Midbrain (tissue), 1 donor: ENCODE data around the gene TBL3.

Experiments used
- DNase-seq: peaks from one replicate; lab custom pipeline; 2025; lab: John Stamatoyannopoulos, UW

TBL3 gene

DNA sequence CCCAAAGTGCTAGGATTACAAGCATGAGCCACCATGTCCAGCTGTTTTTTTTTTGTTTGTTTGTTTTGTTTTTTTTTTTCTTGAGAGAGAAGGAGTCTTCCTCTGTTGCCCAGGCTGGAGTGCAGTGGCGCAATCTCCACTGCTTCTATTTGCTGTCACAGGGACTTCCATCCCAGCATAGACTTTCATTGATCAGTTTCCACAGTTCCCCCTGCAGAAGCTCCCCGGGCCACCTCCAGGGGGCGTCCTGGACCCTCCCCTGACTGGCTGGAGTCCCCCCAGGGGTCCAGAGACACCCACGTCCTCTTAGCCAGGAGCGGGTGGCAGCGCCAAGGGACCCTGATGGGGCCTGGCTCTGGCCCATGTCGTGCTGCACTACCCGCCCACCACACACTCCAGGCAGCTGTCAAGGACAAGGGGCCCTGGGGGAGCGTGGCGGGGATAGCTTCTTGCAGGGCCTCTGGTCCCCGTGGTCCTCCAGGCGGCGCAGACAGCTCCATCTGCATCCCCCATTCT is 44.6 kb downstream of the TBL3 start:
- no peak for DNase-seq

DNA sequence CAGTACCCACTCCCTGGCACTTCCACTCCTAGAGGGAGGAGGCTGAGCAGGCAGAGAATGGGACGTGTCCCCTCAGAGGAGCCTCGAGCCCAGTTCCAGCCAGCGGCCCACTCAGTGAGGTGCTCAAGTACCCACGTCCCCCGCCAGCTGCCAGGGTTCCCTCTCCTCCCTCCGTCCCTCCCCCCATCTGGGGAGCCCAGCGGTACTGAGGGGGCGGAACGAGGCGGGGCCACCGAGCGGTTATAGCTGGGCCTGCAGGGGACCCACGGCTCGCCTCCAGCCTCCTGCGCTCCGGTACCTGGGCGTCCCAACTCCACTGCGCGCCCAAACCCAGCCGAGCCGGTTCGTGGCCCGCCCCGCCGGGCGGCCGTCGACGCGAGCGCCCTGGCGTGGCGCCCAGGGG is 47.7 kb downstream of the TBL3 start, which contains the start of gene NPW:
Gene NPW (plus strand): TSS at position 268 of the 403 bp plus-strand sequence.
- DNase-seq: no peak

DNA sequence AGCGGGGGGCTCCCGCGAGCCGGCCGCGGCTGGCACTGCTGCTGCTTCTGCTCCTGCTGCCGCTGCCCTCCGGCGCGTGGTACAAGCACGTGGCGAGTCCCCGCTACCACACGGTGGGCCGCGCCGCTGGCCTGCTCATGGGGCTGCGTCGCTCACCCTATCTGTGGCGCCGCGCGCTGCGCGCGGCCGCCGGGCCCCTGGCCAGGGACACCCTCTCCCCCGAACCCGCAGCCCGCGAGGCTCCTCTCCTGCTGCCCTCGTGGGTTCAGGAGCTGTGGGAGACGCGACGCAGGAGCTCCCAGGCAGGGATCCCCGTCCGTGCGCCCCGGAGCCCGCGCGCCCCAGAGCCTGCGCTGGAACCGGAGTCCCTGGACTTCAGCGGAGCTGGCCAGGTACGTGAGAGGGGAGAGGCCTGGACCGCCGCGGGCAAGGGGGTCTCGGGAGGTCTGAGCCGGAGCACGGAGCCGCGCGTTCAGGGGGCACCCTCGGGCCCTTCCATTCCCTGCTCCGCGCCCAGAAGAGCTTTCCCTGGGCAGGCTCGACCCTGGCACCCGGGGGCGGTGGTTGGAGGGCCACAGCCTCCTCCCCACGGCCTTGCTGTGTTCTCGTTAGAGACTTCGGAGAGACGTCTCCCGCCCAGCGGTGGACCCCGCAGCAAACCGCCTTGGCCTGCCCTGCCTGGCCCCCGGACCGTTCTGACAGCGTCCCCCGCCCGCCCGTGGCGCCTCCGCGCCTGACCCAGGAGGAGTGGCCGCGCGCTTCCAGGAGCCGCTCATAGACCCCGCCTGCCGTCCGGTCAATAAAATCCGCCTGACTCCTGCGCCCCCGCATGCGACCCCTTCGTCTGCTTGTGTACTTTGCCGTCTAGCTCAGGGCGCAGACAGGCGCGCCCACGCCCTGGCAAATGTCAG is 48.3 kb downstream of the TBL3 start:
- no peak for DNase-seq

- DNase-seq: no peak
These were observed 50.9 kb downstream of the TBL3 start for GRCh38 chr16:2022723-2023091.

- peak; percentile 92 for DNase-seq
These were observed 51.5 kb downstream of the TBL3 start for GRCh38 chr16:2023092-2024031.

GRCh38 chr16:2024032-2024420 is 52.2 kb downstream of the TBL3 start:
- no peak for DNase-seq

- DNase-seq: no peak
These were observed 53.4 kb downstream of the TBL3 start for GRCh38 chr16:2025251-2025650.

DNA sequence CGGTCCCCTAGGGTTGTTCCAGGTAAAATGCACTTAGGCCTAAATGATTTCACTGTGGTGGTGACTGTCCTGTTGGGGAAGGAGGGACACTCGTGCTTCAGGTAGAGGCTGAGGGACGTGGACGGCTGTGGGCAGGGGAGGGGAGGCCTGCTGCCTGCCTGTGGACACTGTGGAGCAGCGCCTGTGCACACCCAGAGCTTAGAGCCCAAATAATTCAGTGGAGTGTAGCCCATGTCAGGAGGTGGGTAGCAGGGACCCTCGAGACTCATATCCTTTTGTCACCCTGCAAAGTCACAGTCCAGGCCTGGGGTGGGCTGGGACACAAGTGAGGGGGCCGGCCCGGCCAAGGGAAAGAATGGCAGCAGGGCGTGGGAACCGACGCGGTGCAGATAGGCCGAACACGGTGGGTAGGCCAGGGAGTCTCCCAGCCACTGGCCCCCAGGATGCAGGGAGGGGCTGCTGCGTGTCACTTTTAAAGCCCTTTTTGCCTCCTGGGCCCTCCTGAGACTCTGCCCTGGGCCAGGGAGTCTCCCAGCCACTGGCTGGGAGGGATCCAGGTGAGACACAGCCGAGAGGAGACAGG is 54.1 kb downstream of the TBL3 start:
- DNase-seq: no peak

GRCh38 chr16:2026461-2027023 is 54.7 kb downstream of the TBL3 start, which contains the start of gene NHERF2:
NHERF2 (plus strand) TSS chr16:2026902; CDS start chr16:2027006, 104 bp downstream.
- DNase-seq: no peak

GRCh38 chr16:2027024-2028010 is 55.5 kb downstream of the TBL3 start:
- no peak for DNase-seq

DNA sequence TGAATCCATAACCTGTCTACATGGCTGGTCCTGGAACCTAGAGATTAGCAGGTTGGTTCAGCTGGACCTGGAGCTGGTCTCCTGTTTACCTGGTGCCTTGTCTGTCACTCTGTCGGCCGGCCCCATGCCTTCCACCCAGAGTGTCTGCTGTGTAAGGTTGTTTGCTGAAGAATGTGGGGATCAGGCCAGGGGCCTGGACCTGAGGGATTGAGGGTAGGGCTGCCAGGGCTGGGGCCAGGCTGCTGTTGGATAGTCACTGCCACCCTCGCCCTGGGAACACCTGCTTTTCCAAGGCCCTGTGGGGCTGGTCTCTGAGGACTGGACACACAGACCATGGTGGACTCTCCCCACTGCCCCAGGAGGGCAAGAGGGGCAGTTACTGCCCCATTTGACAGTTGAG is 56.3 kb downstream of the TBL3 start:
- no peak for DNase-seq

DNA sequence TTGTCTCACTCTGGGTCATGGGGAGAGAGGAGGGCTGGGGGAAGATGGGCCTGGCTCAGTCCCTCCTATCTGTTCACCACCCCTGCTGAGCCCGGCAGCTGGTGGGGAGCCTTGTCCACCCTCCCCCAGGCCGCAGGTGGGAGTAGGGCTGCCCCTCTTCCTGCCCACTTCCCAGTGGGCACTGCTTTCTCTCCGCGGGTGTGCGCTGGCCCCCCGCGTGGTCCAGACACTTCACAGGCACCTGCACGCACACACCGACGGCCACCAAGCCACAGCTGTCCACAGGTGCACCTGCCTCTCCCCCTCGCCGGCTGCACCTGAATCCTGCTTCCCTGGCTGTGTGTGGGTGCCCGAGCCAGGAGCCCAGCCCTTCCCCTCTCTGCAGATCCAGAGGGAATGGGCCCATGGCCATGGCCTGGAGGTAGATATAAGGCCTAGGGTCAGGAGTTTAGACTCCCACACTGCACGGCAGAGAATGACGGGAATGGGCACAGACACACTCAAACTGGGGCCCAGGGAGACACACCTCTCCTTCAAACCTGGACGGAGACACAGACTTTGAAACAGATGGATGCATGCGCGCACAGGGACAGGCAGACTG is 56.9 kb downstream of the TBL3 start:
- no peak for DNase-seq

DNA sequence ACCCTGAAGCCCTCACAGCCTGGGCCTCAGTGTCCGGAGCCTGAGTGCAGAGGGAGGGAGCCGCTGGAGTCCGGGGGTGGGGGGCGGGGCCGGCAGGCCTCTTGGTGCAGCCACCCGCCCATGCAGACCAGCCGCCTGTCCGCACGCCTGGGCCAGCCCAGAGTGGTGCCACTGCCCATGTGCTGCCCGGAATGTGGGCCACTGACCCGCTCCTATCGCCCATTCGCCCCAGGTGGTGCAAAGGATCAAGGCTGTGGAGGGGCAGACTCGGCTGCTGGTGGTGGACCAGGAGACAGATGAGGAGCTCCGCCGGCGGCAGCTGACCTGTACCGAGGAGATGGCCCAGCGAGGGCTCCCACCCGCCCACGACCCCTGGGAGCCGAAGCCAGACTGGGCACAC is 57.5 kb downstream of the TBL3 start:
- no peak for DNase-seq

DNA sequence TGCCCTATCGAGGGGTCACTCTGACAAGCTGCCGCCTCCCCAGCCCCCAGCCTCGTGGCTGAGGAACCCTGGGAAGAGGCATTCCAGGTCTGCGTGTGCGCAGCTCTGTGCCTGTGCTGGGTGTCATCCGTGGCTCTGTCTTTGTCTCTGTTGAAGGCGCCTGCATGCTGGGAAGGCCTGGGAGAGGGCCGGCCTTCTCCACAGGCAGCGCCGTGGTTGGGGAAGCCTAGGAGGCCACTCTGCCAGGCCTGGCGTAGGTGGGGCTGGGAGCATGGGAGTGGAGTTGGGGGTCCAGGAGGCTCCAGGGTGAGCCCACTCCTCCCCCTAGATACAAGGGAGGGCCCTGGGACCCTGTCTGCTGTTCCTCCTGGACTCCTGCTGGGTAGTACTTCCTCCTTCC is 58.2 kb downstream of the TBL3 start:
- no peak for DNase-seq

GRCh38 chr16:2031081-2031577 is 59.3 kb downstream of the TBL3 start:
- no peak for DNase-seq
